Daoy (cell line): ENCODE data around the gene MAP3K14. TPM values are rescaled to one million over a fixed set of nuclear protein-coding genes. Genes with fewer than 3 reads are reported as not detected.

ENCODE experiments used
- DNase-seq: peaks from one replicate; pipeline ENCODE4 v3.0.0-alpha.2; 2015; ENCODE audit warnings: low read depth
- total RNA-seq: library from RNA; depleted of rRNA; stranded (reverse); fragments of >200 nt; shearing (Covaris generic); gene quantifications from 2 replicates; pipeline ENCODE4 v1.2.3, GENCODE V29; 2014

MAP3K14 gene
- total RNA-seq, 1 experiment from 2014 or later = 11.3 TPM

DNA sequence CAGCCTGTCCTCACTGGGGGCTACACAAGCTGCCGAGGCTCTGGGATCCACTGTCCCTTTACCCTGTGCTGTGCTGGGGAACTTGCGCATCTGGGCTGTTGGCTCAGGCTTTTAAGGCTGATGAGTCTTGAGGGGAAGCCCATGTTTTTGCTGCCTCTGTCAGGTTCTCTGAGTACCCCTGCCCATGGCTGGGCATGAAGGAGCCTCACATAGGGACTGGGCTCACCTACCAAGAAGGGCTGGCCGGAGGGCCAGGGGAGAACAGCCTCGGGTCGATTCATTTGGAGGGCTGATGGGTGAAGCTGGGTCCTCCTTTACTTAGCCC is 80.6 kb downstream of the MAP3K14 start:
- DNase-seq = no peak

DNA sequence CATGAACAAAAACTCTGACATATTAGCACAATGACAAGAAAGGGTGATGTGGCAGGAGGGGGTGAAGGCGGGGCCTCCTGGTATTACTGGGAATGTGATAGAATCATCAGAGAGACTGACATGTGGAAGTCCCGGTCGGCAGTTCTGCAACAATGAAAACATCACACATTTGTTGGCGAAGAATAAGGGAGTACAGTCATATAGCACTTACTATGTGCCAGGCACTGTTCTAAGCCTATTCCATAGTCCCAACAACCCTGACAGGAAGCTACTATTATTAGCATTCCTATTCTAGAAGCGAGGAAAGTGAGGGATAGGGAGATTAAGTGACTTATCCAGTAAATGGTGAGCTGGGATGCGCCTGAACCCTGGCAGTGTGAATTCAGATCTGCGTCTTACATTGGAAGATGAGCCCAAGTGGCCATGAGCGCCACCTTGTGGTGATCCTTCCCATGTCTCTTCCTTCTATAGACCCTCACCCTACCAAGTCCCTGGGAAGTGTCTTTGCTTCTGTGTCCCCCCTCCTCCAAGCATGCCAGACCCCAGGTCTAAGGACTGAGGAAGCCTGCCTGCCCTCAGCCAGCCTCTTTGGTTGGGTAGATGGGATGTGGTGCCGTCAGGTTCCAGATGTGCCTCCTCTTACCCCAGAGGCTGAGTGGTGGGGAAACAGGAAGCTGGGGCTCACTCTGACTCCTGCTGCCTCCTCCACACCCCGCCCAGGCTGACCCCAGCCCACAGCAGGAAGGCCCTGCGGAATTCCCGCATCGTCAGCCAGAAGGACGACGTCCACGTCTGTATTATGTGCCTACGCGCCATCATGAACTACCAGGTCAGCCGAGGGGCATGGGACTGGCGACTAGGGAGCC is 81.2 kb downstream of the MAP3K14 start:
- peak; percentile 78 for DNase-seq

DNA sequence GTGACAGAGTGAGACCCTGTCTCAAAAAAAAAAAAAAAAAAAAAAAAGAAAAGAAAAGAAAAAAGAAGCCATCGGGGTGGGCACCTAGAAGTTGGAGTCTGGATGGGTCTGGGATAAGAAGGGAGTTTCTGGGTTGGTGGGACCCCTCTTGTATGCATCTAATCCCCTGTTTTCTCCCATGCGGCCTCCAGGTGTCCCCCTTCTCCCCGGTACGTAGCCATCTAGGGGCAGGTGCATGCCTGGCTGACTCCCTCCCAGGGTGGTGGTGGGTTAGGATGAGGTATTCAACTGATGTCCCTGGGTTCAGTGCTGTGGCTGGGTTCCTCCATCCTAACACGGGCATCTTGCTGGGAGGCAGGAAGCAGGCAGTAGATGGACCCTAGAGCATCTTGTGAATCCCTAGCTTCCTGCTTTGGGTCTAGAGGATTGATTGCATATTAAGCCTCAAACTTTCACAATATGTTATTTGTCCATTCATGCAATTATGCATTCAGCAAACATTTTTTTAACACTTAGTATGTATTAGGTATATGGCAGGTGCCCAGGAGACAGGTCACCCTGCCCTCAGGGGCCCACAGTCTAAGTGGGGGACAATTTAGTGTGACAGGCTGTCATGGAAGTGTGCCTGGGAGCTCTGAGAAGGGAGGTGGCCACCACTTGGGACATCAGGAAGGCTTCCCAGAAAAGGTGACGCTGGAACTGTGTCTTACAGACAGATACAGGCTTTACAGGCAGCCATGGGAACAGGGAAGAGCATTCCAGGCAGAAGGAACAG is 82.0 kb downstream of the MAP3K14 start:
- DNase-seq = no peak

DNA sequence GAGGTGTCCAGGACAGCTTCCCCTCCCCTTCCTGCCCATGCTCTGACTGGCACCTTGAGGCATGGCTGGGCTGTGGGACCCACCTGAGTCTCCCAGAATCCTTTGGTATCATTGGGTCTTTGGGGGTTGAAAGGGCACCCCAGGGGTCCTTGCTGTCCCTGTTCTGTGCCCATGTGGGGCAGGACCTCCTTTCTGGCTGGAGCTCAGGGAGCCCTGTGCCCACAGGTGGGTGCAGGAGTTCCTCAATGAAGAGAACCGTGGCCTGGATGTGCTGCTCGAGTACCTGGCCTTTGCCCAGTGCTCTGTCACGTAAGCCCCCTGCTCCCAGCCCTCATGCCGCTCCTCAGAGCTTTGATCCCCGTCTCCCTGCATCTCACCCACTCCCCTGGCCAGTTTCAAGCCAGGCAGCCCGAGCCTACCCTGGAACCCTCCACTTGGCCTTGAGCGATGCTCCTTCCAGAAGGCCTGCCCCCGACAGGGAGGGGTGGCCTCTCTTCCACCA is 83.3 kb downstream of the MAP3K14 start:
- no peak for DNase-seq

DNA sequence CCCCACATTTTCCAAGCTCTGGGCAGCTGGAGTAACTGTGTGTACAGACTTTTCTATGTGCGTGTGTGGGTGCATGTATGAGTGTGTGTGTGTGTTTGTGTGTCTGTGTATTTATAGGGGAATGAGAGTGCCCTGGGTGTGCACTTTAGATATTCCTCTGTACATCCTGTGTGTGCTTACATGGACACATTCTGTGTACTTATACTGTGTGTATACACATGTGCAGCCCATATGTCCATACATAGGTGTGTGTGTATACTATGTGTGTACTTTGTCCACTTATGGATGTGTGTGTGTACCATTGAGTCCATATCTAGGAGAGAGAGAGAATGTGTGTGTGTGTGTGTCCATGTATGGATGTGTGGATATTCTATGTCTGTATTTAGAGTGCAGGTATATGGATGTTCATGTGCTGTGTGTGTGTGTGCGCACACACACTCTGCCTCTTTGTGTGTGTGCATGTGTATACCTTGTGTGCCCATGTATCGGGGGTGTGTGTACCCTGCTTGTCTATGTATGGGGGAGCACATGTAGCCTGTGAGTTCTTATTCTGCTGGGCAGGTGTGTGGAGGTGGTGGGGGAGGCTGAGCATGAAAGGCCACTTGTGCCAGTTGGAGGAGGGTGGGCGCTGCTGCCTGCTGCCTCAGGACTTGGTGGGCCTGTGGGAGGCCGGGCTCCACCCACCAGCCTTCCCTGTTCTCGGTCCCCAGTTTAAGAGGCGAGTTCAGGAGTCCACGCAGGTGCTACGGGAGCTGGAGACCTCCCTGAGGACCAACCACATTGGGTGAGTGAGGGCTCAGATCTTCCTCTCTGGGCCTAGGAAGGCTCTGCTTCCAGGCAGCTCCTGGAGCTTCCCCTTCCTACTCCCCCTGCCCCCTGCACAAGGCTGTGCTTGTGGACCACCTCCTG is 84.1 kb downstream of the MAP3K14 start:
- DNase-seq = no peak

DNA sequence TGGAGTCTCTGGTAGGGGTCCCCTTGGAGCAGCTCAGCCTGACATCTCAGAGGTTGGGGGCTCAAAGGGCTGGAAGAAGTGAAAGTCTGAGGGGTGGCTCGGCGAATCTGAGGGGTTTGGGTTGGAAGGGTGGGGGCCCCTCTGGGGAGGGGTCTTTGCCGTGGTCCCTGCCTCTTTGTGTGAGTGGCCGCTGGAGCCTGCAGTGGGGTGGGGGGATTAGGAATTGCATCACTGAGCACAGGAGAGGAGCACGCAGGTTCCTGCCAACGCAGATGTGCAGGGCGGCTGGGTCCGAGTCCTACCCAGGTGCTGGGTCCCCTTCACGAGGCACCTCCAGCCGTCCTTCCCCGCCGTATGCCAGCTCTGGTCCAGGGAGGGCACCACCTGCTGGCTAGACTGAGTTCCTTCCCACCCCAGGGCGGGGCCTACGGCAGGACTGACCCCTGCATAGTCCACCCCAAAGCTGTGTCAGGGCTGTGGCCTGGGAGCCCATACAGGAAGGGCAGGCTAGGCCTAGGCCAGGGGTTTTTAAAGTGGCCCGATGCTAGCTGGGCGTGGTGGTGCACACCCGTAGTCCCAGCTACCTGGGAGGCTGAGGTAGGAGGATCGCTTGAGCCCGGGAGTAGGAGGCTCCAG is 85.2 kb downstream of the MAP3K14 start:
- no peak for DNase-seq

DNA sequence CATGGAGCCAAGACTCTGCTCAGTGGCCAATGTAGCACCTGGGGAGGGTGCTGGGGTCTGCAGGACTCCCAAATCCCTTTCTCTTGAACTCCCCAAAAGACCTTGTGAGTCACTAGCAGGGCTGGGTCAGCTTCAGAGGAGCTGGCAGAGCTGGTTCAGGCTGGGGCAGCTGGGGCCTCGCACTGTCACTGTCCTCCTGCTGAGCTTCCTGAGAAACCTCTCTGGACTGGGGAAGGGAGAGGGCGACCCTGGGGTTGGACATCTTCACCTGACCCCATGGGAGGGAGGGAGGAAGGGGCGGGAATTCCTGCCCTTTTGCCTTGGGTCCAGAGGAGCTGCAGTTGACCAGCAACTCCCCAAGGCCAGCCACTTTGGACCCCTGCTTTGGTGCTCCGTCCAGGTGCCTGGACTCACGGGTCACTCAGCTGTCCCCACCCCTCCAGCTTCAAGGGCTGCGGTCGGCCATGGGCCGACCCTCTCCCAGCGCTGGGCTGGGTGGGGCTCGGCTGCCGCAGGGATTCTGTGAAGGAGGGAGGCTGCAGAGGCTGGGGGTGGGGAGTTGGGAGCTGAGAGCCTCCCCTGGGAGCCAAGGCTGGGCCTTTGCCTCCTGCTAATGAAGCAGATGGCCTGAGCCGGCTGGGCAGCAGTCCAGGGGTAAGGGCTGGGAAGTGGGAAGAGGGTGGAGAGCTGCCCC is 85.9 kb downstream of the MAP3K14 start:
- no peak for DNase-seq

DNA sequence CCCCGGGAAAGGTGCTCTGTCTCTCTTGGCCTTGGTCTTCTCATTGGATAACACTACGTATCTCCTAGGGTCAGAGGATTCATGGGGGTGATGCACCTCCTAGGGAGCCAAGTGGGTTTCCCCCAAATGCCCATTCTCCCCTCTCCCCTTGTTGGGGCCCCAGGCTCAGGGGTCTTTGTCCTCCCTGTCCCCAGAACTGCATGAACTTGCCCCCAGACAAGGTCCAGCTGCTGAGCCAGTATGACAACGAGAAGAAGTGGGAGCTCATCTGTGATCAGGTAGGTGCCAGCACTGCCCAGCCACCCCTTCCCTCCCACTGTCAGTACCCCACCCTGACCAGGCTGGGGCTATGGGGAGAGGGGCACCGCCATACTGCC is 86.4 kb downstream of the MAP3K14 start:
- no peak for DNase-seq

DNA sequence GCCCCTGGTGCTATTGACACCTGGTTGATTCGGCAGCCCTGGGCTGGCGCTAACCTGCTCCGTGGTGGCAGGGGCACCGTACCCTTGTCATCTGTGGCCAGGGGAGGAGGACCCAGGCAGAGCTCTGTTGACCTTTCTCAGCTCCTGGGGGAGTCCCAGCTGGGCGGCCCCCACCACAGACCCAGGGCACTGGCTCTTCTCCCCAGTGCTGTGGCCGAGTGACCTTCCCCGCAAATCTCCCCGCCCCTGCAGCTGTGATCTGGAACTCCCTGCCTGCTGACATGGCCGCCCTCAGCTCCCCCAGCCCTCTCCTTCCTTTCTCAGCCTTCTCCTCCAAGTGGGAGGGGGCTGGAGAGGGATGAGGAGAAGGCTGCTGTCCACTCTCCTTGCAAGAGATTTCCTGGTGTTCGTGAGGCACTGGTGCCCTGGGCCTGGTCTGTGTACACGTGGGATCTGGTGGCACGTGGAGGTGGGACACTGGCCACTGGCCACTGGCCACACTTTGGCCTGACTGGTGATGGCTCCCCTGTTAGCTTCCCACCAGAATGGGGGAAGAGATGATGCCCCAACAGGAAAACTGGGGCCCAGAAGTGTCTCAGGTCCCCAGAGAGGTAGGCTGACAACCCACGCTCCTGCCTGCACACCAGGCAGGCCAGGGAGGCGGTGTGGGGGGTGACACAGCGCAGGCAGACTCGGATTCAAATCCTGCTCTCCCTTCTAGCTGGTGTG is 87.0 kb downstream of the MAP3K14 start:
- no peak for DNase-seq

DNA sequence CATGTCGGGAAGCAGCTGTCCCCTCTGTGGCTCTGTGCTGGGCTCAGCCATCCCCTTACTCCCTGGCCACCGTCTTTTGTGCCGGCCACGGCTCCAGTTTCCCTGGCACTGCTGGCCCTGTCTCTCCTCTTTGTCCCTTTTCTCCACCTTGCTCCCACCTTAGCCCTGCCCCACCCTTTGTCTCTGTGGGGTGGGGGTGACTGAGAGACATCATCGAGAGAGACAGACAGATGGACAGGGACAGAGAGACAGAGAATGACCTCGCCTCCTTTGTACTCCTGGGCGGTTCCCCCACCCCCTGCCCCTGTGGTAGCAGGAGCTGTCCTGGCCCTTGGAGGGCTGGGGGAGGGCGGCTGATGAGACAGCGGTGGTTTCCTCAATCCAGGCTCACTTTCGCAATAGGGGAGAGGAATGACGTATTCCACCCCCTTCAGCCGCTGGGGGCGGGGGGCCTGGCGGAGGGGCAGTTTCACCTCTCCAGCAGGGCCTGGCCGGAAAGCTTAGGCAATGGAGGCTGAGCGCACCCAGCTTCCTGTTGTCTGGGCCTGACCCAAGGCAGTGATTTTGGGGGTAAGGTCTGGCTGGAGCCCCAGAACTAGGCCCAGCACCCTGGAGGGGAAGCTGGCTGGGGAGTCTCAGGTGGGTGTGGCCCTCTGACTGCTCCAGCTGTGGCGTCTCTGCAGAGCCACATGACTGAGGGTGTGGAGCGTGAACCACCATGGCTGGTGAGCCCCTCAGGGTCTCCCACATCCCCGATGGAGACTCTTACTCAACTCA is 87.9 kb downstream of the MAP3K14 start:
- DNase-seq = peak; percentile 94

DNA sequence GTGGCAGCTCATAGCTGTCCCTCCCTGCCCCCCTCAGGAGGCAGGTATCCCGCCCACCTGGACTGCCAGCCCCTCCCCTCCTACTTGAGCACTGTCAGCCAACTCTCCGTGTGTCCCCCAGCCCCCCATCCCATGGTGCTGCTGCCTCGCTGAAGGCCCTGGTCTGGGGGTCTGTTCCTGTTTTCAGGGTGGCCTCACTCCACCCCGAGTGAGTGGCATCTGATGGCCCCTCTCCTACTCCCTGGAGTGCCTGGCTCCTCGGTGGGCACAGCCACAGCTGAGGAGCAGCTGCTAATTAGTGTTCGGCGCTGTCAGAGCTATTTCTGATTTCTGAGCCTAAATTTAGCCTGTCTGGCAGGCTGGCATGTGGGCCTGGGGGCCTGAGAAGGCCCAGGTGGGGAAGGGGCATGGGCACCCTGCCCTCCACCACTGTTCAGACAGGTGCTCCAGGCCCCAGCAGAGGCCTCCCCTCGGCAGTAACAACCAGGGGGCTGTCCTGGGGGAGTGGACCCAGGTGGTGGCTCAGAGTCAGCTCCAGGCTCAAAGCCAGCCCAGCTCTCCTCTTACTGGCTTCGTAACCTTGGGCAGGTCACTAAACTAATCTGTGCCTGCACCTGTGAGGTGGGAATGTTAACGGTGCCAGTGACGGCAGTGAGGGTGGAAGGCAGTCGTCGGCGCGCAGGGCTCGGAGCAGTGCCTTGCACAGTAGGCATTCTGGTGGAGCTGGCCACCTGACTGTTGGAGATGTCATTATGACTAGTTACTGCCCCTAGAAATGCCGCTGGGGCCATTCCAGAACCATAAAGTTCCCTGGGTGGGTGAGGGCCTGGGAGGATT is 88.7 kb downstream of the MAP3K14 start:
- no peak for DNase-seq

DNA sequence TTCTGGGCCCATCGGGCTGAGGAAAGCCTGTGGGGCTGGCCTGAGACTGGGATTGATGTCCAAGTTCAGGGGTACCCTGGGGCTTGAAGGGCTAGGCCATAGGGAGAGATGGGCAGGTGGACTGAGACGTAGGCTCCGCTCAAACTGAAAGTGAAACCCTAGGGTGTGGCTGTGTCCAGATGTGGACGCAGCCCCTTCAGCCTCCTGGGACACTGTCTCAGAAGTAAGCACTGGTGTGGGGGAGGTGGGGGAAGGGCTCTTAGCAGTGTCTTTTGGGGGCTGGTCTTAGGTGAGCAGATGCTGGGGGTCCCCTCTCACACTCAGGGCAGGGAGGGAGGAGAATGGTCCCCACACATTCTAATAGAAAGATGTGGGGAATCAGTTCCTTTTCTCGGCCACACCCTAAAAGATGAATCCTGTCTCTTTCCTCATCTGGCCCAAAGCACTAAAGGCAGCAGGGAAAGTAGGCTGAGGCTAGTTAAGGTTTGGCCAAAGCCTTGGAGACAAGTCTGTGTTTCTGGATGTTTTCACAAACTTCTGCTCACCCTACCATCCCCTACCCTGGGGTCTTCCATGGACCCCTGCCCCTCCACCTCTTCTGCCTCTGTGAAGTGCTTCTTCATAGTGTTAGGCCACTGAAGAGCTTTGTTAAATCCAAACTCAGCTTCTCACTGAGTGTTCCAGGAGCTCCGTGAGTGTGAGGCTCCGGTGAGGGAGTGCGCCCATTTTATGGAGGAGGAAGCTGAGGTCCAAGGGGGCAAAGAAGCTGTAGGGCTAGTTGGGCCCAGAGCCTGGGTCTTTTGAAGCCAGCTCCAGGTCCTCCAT is 89.5 kb downstream of the MAP3K14 start:
- DNase-seq = peak; percentile 71

DNA sequence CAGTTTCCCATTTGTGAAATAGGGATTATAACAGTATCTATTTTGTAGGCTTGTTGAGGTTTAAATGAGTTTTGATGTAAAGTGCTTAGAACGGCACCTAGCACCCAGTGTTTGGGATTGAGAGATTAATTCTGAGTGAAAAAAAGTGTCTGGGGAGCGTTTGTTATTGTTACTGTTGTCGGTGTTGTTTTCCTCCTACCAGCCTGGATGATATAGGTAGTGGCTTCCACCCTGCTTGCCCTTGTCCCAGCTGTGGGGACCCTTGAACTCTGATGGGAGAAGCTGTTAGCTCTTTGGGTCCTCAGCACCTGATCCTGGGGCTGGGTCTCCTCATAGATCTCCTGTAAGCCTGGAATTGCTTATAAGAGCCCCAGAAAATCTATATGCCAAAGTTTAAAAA is 90.2 kb downstream of the MAP3K14 start:
- DNase-seq = peak; percentile 3

DNA sequence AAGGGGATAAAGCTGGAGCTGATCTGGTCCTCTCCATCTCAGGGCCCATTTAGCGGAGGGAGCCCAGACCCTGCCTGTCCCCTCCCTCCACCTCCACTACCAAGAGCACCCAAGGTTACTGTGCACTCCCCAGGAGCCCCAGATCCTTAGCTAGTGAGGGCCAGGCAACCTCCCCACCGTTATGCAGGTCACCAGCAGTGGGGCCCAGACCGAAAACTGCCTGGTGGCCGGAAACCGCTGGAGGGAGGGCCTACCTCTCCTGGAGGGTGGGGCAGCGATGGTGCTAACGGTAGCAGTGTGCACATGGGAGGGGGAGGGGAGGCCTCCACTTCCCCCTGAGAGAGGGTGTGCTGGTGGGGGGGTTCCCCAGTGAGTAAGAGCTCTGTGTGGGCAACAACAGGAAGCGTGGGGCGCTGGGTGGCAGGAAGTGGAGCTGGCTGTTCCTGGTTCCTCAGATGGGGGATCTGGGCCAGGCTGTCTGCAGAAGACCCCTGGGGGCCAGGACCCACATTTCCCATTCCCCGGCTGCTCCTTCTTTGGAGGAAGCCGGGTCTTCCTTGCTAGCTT is 90.8 kb downstream of the MAP3K14 start:
- peak; percentile 88 for DNase-seq

DNA sequence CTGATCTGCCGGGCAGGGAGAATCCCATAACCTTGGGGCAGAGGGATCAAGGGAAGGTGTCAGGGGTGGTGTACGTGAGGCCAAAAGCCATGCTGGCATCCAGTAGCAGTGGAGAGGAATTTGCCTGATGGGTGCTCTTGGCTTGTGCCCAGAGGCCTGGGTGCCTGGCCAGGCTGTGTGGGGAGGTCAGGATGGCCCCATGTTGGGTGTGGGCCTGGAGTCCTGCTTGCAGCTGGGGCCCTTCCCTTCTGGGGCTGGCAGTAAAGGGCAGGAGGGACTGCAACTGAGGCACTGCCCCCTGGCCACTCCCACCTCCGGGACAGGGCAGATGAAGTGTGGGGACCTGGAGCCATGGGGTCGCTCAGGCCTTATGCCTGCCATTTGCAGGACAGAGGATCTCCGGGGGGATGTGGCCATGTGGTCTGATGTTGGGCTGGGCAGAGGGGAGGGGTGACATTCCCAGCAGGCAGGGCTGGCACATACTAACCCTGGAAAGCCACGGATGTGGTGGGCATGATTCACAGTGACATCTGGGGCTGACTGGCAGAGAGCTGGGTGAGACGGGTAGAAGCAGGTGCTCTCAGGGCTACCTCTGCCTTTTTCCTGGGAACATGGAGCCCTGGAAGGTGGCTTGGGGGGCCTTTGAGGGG is 91.6 kb downstream of the MAP3K14 start:
- DNase-seq = peak; percentile 81

DNA sequence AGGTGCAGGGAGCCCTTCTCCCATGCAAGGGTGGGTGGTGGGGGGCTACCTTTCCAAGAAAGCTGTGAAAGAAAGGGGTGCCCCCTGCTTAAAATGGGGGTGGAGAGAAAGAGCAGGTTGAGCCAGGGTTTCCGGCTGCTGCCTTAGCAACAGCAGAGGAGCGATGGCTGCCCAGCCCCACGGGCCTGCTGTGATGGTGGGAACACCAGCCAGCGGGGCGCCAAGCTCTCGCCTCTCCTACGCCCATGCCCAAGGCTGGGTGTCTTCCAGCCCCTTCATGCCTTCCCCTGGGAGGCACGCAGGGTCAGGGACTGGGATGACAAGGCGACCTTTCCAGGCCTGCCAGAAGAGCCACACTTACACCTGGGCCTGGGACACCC is 92.2 kb downstream of the MAP3K14 start:
- no peak for DNase-seq
